K562 (cell line): ENCODE measurements around the gene ADGRD1. TPM values are rescaled to one million over a fixed set of nuclear protein-coding genes. Genes with fewer than 3 reads are reported as not detected.

Source experiments
- ETV5 ChIP-seq: sonication (generic); formaldehyde crosslinking; IDR thresholded peaks from 2 replicates; pipeline ENCODE4 v1.4.0; 2020; ENCODE audit warnings: low read depth, mild to moderate bottlenecking, missing genetic modification reagents
- HES1 ChIP-seq: fragments of 450-650 bp; IDR thresholded peaks from 2 replicates; pipeline ENCODE4 v1.6.1; 2016; ENCODE audit warnings: low read depth, mild to moderate bottlenecking, moderate library complexity
- HSF4 ChIP-seq: fragments of 250-450 bp; sonication (Bioruptor Pico); IDR thresholded peaks from 2 replicates; pipeline ENCODE4 v2.1.2; 2022; ENCODE audit warnings: mild to moderate bottlenecking, moderate library complexity, borderline replicate concordance
- ILK ChIP-seq: fragments of 450-650 bp; IDR thresholded peaks from 2 replicates; pipeline ENCODE4 v1.6.1; 2016; ENCODE audit warnings: missing genetic modification characterization, low read depth, mild to moderate bottlenecking, missing compliant biosample characterization, moderate library complexity, borderline replicate concordance
- MLLT1 ChIP-seq, 2 experiments: fragments of 450-650 bp; IDR thresholded peaks; 2 replicates each; pipeline ENCODE4 v1.6.1; 2016
- NCOA4 ChIP-seq: fragments of 450-650 bp; IDR thresholded peaks from 2 replicates; pipeline ENCODE4 v1.6.1; 2018; ENCODE audit warnings: mild to moderate bottlenecking; ENCODE audit not compliant: partially characterized antibody
- NCOA6 ChIP-seq: fragments of 450-650 bp; IDR thresholded peaks from 2 replicates; pipeline ENCODE4 v1.6.1; 2017; ENCODE audit warnings: mild to moderate bottlenecking
- NKRF ChIP-seq: fragments of 450-650 bp; IDR thresholded peaks from 2 replicates; pipeline ENCODE4 v1.6.1; 2016; ENCODE audit warnings: borderline replicate concordance
- SFPQ ChIP-seq: fragments of 200-400 bp; formaldehyde crosslinking; IDR thresholded peaks from 2 replicates; pipeline ENCODE4 v1.6.1; 2017; ENCODE audit warnings: mild to moderate bottlenecking, low read depth, low read length, moderate library complexity
- SP1 ChIP-seq: sonication (generic); formaldehyde crosslinking; IDR thresholded peaks from 2 replicates; pipeline ENCODE4 v1.8.1; 2022; ENCODE audit warnings: mild to moderate bottlenecking, missing genetic modification reagents
- TSC22D4 ChIP-seq: fragments of 450-650 bp; IDR thresholded peaks from 2 replicates; pipeline ENCODE4 v1.6.1; 2016; ENCODE audit warnings: missing genetic modification characterization, missing biosample characterization, control low read depth
- ZBTB49 ChIP-seq: sonication (generic); formaldehyde crosslinking; IDR thresholded peaks from 2 replicates; pipeline ENCODE4 v1.8.0; 2022; ENCODE audit warnings: missing genetic modification reagents, mild to moderate bottlenecking, borderline replicate concordance
- ZNF263 ChIP-seq: sonication (generic); formaldehyde crosslinking; IDR thresholded peaks from 2 replicates; pipeline ENCODE4 v1.8.0; 2022; ENCODE audit warnings: mild to moderate bottlenecking, missing genetic modification reagents, borderline replicate concordance
- ZNF592 ChIP-seq: fragments of 450-650 bp; IDR thresholded peaks from 2 replicates; pipeline ENCODE4 v1.6.1; 2017; ENCODE audit warnings: antibody characterized with exemption, mild to moderate bottlenecking
- polyA plus RNA-seq, 8 experiments: library from polyadenylated mRNA; depleted of rRNA in 4 of 8; stranded (reverse) in 5 of 8; unstranded in 3 of 8; fragments of >200 nt; fragmentation: Nextera tagmentation in 2 of 8; fragmentation: Illumina TruSeq in 1 of 8; extraction: Ambion mirVana in 2 of 8; extraction: Trizol in 1 of 8; gene quantifications; 2 replicates each; pipeline versions ENCODE4 v1.2.1 to v1.2.3, GENCODE V29; 2011 to 2014; ENCODE audit warnings: inconsistent platforms in 1 of 8, missing spikeins in 1 of 8
- total RNA-seq, 7 experiments: library from RNA; depleted of rRNA in 6 of 7; stranded (reverse); fragments of >200 nt in 6 of 7; fragmentation: Illumina TruSeq in 2 of 7; extraction: Trizol in 2 of 7; gene quantifications; 2 replicates each; pipeline versions ENCODE4 v1.2.1 to v1.2.3, GENCODE V29; 2011 to 2021; ENCODE audit warnings: low replicate concordance in 1 of 7

ADGRD1 gene
- total and polyA plus RNA-seq, 9 of the 15 experiments (the other 6 are each of a cell fraction or from before 2014, with no cell fraction given): 1.7 to 11.7 (median 3.3) TPM

GRCh38 chr12:131000000-131000486 is 46.3 kb downstream of the ADGRD1 start (continued):
- no peak for TF ChIP-seq MLLT1 (IDR thresholded peaks at IDR 0.05)
- TF ChIP-seq NKRF: no peak
- no peak for TF ChIP-seq TSC22D4 (tag)
- TF ChIP-seq ZNF263: no peak; the same call in 1 of the 2 replicates
- no peak for TF ChIP-seq NCOA4
- TF ChIP-seq SFPQ: no peak
- no peak for TF ChIP-seq ILK
- no peak for TF ChIP-seq HES1
- no peak for TF ChIP-seq ZBTB49
- TF ChIP-seq SP1 (CRISPR knock-in tag): no peak
- no peak for TF ChIP-seq NCOA6
- peak; percentile 68; the same call in 1 of the 2 replicates for TF ChIP-seq HSF4 (CRISPR knock-in tag)
- TF ChIP-seq ETV5 (CRISPR knock-in tag): peak; percentile 21; the same call in 1 of the 2 replicates
- TF ChIP-seq ZNF592: peak; percentile 96
